Endothelial cell (in vitro differentiated cells): Measurements from ENCODE around the gene SHC3. TPM values are rescaled to one million over a fixed set of nuclear protein-coding genes. Genes with fewer than 3 reads are reported as not detected.

Experiments
- DNase-seq: peaks from one replicate; pipeline ENCODE4 v3.0.0; 2021; ENCODE audit warnings: low spot score
- H3K27ac Mint-ChIP-seq: one replicate; pipeline ENCODE4 v1.8.0; 2021; ENCODE audit warnings: mixed read lengths, inconsistent platforms; ENCODE audit not compliant: unreplicated experiment
- H3K27me3 Mint-ChIP-seq: one replicate; pipeline ENCODE4 v1.8.0; 2021; ENCODE audit warnings: mild to moderate bottlenecking, moderate library complexity, mixed read lengths, inconsistent platforms; ENCODE audit not compliant: unreplicated experiment
- H3K36me3 Mint-ChIP-seq: one replicate; pipeline ENCODE4 v1.8.0; 2021; ENCODE audit warnings: mild to moderate bottlenecking, low read depth, mixed read lengths, inconsistent platforms; ENCODE audit not compliant: unreplicated experiment
- H3K4me1 Mint-ChIP-seq: one replicate; pipeline ENCODE4 v1.8.0; 2021; ENCODE audit warnings: mild to moderate bottlenecking, mixed read lengths, inconsistent platforms; ENCODE audit not compliant: unreplicated experiment
- H3K4me3 Mint-ChIP-seq: one replicate; pipeline ENCODE4 v1.8.0; 2021; ENCODE audit warnings: mild to moderate bottlenecking, mixed read lengths, inconsistent platforms; ENCODE audit not compliant: unreplicated experiment
- H3K9me3 Mint-ChIP-seq: one replicate; pipeline ENCODE4 v1.8.0; 2021; ENCODE audit warnings: mixed read lengths, inconsistent platforms; ENCODE audit not compliant: unreplicated experiment
- total RNA-seq: library from RNA; stranded (reverse); fragmentation: NEBNext Ultra II Directional; extraction: Animal tissue kit (Norgen Biotek cat#: 25700); gene quantifications from one replicate; pipeline ENCODE4 v1.2.1, GENCODE V29; 2021; ENCODE audit not compliant: unreplicated experiment
- TF ChIP-seq, protein P1 (sequence below): fragments of 200-600 bp; sonication (generic); IDR thresholded peaks from one replicate; pipeline ENCODE4 v1.5.0; 2021; ENCODE audit warnings: antibody characterized with exemption; ENCODE audit not compliant: unreplicated experiment

SHC3 gene
- total RNA-seq, 1 donor from 2014 or later: 6.5 TPM

DNA sequence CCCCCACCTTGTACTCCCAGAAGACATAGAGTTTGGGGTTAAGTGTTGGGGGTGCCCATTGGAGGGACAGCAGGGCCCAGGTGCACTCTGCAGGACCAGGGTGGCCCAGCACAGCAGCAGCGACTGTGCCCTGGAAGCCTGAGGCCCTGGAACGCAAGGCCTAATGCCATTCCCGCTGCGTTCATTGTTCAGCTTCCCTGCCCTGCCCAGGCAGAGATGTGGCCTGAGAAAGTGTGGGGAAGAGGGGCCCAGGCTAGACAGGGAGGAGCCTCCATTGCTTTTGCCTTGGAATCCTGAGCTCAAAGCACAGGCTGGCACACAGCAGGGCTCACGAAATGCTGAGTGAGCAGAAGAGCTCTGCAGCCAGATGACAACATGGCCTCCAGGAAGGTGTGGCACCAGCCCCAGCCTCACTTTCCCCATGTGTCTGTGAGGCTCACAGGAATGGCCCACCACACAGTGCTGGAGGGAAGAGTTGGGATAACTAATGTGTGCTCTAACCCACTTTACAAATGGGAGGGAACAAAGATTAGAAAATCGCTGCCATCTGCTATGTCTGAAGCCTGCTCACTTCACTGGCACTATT is 168.0 kb downstream of the SHC3 start:
- TF ChIP-seq, protein P1, sequence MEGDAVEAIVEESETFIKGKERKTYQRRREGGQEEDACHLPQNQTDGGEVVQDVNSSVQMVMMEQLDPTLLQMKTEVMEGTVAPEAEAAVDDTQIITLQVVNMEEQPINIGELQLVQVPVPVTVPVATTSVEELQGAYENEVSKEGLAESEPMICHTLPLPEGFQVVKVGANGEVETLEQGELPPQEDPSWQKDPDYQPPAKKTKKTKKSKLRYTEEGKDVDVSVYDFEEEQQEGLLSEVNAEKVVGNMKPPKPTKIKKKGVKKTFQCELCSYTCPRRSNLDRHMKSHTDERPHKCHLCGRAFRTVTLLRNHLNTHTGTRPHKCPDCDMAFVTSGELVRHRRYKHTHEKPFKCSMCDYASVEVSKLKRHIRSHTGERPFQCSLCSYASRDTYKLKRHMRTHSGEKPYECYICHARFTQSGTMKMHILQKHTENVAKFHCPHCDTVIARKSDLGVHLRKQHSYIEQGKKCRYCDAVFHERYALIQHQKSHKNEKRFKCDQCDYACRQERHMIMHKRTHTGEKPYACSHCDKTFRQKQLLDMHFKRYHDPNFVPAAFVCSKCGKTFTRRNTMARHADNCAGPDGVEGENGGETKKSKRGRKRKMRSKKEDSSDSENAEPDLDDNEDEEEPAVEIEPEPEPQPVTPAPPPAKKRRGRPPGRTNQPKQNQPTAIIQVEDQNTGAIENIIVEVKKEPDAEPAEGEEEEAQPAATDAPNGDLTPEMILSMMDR: no peak
- Mint-ChIP-seq H3K36me3 (no peaks in the 10 kb centered on the region), H3K4me3 (no peak overlapping the region), H3K9me3 (no peaks in the 10 kb centered on the region), H3K27ac (no peak overlapping the region), H3K27me3 (no peaks in the 10 kb centered on the region), H3K4me1 (no peaks in the 10 kb centered on the region)
- DNase-seq: no peak

DNA sequence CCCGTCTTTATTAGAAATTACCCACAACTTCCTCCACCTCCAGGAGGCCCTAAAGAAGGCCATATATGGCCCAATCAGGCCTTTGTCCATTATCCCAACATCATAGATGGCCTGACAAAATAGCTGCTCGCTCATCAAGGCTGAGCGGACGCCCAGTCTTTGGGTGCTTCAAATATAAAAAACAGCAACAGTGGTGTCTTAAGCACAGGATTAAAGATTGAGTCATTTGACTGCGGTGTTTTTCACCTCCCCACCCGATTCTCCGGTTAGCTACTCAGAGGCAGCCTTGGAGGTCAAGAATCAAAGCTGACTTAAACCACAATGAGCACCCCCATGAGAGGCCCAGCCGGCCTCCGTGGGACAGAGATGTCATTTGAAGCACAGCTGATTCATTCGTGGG is 168.6 kb downstream of the SHC3 start:
- H3K27me3 Mint-ChIP-seq: no peaks in the 10 kb centered on the region
- no peak for DNase-seq
- no peaks in the 10 kb centered on the region for H3K9me3 Mint-ChIP-seq
- no peak overlapping the region for H3K4me3 Mint-ChIP-seq
- no peak overlapping the region for H3K27ac Mint-ChIP-seq
- no peaks in the 10 kb centered on the region for H3K4me1 Mint-ChIP-seq
- no peaks in the 10 kb centered on the region for H3K36me3 Mint-ChIP-seq
- TF ChIP-seq, protein P1: no peak

DNA sequence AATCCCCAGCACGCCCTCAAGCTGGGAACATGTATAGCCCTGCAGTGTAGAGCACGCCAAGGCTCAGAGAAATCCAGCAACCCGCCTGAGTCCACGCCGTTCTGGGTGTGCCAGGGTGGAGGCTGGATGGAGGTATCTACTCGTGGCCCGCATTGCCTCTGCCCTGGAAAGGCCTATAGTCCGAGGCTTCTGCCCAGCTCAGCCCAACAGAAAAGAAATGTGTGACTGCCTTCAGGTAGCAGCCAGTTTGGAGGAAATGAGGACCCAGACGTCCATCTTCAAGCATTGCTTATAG is 169.1 kb downstream of the SHC3 start:
- Mint-ChIP-seq H3K4me3 (no peak overlapping the region), H3K36me3 (no peaks in the 10 kb centered on the region), H3K9me3 (no peaks in the 10 kb centered on the region), H3K4me1 (no peaks in the 10 kb centered on the region), H3K27me3 (no peaks in the 10 kb centered on the region), H3K27ac (no peak overlapping the region)
- TF ChIP-seq, protein P1: no peak
- no peak for DNase-seq

DNA sequence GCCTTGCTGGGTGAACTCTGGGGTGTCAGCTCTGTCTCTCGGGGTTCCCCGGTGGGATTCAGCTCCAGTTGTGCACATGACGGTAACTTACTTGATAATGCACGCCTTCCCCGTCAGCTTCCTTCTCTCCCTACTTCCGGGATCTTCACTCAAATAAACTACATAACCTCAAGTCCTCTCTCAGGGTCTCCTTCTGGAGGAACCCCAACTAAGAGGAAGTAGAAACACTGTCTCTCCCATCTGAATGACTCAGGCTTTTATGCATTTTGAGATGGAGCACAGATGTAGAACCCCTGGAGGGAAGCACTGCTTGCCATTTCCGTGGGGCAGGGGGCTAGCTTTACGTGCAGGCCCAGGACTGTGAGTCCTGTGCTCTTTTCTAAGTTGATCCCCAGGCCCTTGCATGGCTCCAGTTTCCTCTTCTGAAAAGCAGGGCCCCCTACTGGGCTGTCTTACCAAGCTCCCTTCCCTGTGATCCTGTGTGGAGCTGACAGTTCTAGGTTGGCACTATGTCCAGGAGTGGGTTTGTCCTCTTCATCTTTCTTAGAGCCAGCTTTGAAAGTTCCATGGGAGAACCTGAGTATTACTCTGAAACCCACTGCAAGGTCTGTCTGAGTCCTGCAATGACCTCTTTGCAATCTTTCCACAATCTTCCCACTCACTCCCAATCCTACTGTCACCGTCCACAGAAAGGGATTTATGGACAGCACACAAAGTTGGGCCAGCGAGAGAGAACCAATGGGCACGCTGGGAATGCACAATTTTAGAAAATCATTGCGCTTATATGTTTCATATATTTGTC is 169.7 kb downstream of the SHC3 start:
- Mint-ChIP-seq H3K27me3 (no peaks in the 10 kb centered on the region), H3K4me1 (no peaks in the 10 kb centered on the region), H3K4me3 (no peak overlapping the region), H3K27ac (no peak overlapping the region), H3K9me3 (no peaks in the 10 kb centered on the region), H3K36me3 (no peaks in the 10 kb centered on the region)
- DNase-seq: no peak
- TF ChIP-seq, protein P1: no peak

DNA sequence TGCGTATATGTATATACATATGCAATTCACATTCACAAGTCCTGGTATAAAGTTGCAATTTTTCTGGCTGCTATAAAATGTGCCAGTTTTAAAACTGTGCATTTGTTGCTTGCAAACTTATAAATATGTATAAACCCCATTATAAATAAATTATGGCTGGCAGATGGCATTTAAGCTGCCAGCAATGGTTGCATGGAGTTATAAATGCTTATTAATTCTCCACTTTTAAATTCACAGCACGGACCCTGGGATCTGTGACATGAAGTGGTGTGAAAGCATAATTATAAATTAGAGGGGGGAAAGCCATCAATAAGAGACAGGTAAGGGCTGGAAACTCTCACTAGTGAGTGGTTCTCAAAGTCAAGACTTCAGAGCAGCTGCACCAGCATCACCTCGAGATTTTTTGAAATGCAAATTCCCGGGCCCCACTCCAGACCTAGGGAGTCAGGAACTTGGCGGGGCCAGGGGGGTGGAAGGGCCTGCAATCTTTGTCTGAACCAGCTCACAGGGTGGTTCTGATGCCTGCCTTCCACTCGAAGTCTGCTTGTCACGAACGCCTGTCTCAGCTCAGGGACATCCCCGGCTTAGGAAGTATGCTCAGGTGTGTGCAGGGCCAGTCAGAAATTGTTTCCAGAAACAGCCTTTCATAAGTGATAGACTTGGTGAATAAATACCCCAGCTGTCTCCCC is 170.4 kb downstream of the SHC3 start:
- H3K36me3 Mint-ChIP-seq: no peaks in the 10 kb centered on the region
- H3K4me3 Mint-ChIP-seq: no peak overlapping the region
- H3K9me3 Mint-ChIP-seq: no peaks in the 10 kb centered on the region
- peaks cover 2% of the 10 kb centered on the region for H3K4me1 Mint-ChIP-seq
- no peaks in the 10 kb centered on the region for H3K27me3 Mint-ChIP-seq
- DNase-seq: no peak
- no peak overlapping the region for H3K27ac Mint-ChIP-seq
- TF ChIP-seq, protein P1: no peak
